ENCODE data around the gene TTLL11. TPM values are rescaled to one million over a fixed set of nuclear protein-coding genes. Genes with fewer than 3 reads are reported as not detected.

TTLL11 gene
- polyA plus RNA-seq, 1 donor (not counting 4 experiments of a cell fraction or from before 2014, with no cell fraction given): 8.0 TPM

DNA sequence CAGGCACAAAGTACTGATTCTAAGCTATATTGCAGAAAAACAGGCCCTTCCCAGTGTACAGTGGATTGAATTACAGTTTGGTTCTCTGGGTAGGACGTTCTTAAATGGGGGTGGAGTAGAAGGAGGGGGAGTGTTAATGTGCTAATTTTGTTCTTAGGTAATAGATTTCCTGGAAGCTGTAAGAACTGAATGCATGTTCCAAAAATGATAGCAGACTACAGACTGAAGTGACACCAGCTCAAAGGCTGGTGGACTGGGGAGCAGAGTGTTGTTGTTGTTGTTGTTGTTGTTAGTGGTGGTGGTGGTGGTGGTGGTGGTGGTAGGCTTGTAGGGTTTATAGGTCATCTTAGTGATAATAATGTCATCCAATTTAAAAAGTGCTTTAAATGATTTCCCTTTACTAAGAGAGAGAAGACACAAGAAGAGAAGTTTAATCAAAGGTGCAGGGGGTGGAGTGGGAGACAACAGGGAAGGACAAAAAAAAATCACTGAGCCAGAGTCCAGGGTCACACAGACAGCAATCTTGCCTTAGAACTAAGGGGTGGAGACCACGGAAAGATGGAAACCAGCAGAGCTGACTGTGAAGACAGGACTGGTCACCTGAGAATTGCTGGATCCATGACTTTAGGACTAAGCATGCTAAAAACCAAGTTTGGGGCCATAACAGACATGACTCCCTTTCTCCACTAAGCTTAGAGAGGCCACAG is 27.0 kb downstream of the TTLL11 start:
- no peak overlapping the region for H2AFZ ChIP-seq (ENCODE audit: control insufficient read depth, low read length)
- DNase-seq (ENCODE audit: low read depth, low spot score) (no peak), FAIRE-seq (no peak)
- no peaks in the 10 kb centered on the region for H3K4me1 ChIP-seq (ENCODE audit: control insufficient read depth, extremely low read depth, insufficient read depth, low read length)
- H4K20me1 ChIP-seq (ENCODE audit: control insufficient read depth, extremely low read depth, insufficient read depth, low read length): peaks cover 2% of the 10 kb centered on the region
- dilution Hi-C loops (cut with MboI; ENCODE audit: extremely low pct_ligation_motif_present, low sequenced_read_pairs): no loop called here
- TF ChIP-seq CTCF (optimal IDR thresholded peaks at IDR 0.05 in 1 of 3, IDR thresholded peaks at IDR 0.05 in 1 of 3, conservative IDR thresholded peaks at IDR 0.05 in 1 of 3; ENCODE audit: extremely low read depth in 1 of 3, insufficient read depth in 2 of 3, low read length in 3 of 3): no peak
- no peaks in the 10 kb centered on the region for H3K9me1 ChIP-seq (ENCODE audit: control insufficient read depth, extremely low read depth, insufficient read depth, low read length)
- no peak overlapping the region for H3K4me3 ChIP-seq (ENCODE audit: control insufficient read depth in 2 of 3, extremely low read depth in 1 of 3, insufficient read depth in 2 of 3, low read depth in 1 of 3, low read length in 3 of 3)
- H3K27ac ChIP-seq (ENCODE audit: control insufficient read depth, insufficient read depth, low read length): no peak overlapping the region
- H3K4me2 ChIP-seq (ENCODE audit: control insufficient read depth, extremely low read depth, insufficient read depth, low read depth, low read length): no peak overlapping the region
- H3K27me3 ChIP-seq (ENCODE audit: control insufficient read depth, extremely low read depth, insufficient read depth, low read length): no peaks in the 10 kb centered on the region
- H3K79me2 ChIP-seq (ENCODE audit: control insufficient read depth, insufficient read depth, low read length): no peaks in the 10 kb centered on the region
- H3K36me3 ChIP-seq (ENCODE audit: control insufficient read depth in 2 of 2, extremely low read depth in 1 of 2, insufficient read depth in 2 of 2, low read length in 2 of 2): no peaks in the 10 kb centered on the region
- H3K9ac ChIP-seq (ENCODE audit: control insufficient read depth, extremely low read depth, insufficient read depth, low read length): no peak overlapping the region
- H3K9me3 ChIP-seq (ENCODE audit: control insufficient read depth, low read depth, low read length): no peaks in the 10 kb centered on the region

GRCh38 chr9:122060481-122060880 is 32.6 kb downstream of the TTLL11 start:
- no peaks in the 10 kb centered on the region for H3K27me3 ChIP-seq (ENCODE audit: control insufficient read depth, extremely low read depth, insufficient read depth, low read length)
- H3K27ac ChIP-seq (ENCODE audit: control insufficient read depth, insufficient read depth, low read length): no peak overlapping the region
- dilution Hi-C loops (cut with MboI; ENCODE audit: extremely low pct_ligation_motif_present, low sequenced_read_pairs): no loop called here
- no peak overlapping the region for H3K4me2 ChIP-seq (ENCODE audit: control insufficient read depth, extremely low read depth, insufficient read depth, low read depth, low read length)
- H3K4me3 ChIP-seq (ENCODE audit: control insufficient read depth in 2 of 3, extremely low read depth in 1 of 3, insufficient read depth in 2 of 3, low read depth in 1 of 3, low read length in 3 of 3): no peak overlapping the region
- no peaks in the 10 kb centered on the region for H3K9me1 ChIP-seq (ENCODE audit: control insufficient read depth, extremely low read depth, insufficient read depth, low read length)
- no peaks in the 10 kb centered on the region for H3K79me2 ChIP-seq (ENCODE audit: control insufficient read depth, insufficient read depth, low read length)
- H3K4me1 ChIP-seq (ENCODE audit: control insufficient read depth, extremely low read depth, insufficient read depth, low read length): no peaks in the 10 kb centered on the region
- H2AFZ ChIP-seq (ENCODE audit: control insufficient read depth, low read length): no peak overlapping the region
- no peaks in the 10 kb centered on the region for H3K9me3 ChIP-seq (ENCODE audit: control insufficient read depth, low read depth, low read length)
- H3K9ac ChIP-seq (ENCODE audit: control insufficient read depth, extremely low read depth, insufficient read depth, low read length): no peak overlapping the region
- FAIRE-seq: no peak
- H3K36me3 ChIP-seq (ENCODE audit: control insufficient read depth in 2 of 2, extremely low read depth in 1 of 2, insufficient read depth in 2 of 2, low read length in 2 of 2): no peaks in the 10 kb centered on the region
- DNase-seq (ENCODE audit: low read depth, low spot score): no peak
- TF ChIP-seq CTCF (optimal IDR thresholded peaks at IDR 0.05 in 1 of 3, IDR thresholded peaks at IDR 0.05 in 1 of 3, conservative IDR thresholded peaks at IDR 0.05 in 1 of 3; ENCODE audit: extremely low read depth in 1 of 3, insufficient read depth in 2 of 3, low read length in 3 of 3): no peak
- no peak for TF ChIP-seq EZH2 (IDR thresholded peaks at IDR 0.05; ENCODE audit: low read length)
- H4K20me1 ChIP-seq (ENCODE audit: control insufficient read depth, extremely low read depth, insufficient read depth, low read length): peaks cover 2% of the 10 kb centered on the region

All from keratinocyte (primary cell).